ENCODE measurements around the gene ADAMTS10. TPM values are rescaled to one million over a fixed set of nuclear protein-coding genes. Genes with fewer than 3 reads are reported as not detected.

Gene ADAMTS10
- total RNA-seq, 4 donors from 2014 or later, result 5.2 to 62.8 (median 20.7) TPM

GRCh38 chr19:8595651-8596050 lies 14.9 kb downstream of the ADAMTS10 start:
- no peak for TF ChIP-seq EP300 (IDR thresholded peaks at IDR 0.05; ENCODE audit: low read depth)
- TF ChIP-seq POLR2AphosphoS5 (IDR thresholded peaks at IDR 0.05), result no peak
- no peak for TF ChIP-seq POLR2A (IDR thresholded peaks at IDR 0.05)
- TF ChIP-seq CTCF (IDR thresholded peaks at IDR 0.05), result no peak
- in situ Hi-C loops (cut with MboI; ENCODE audit: low pct_ligation_motif_present in 1 of 4, low pct_unique_long_range_greater_than_20kb in 1 of 4, low sequenced_read_pairs in 3 of 4) (no loop called here), intact Hi-C loops (cut with DNase I; ENCODE audit: low total_unique reads) (no loop called here)
- Histone ChIP-seq H3K27me3 (peaks cover 4% of the 10 kb centered on the region), H3K4me3 (no peak overlapping the region), H3K27ac (no peak overlapping the region), H3K9me3 (no peaks in the 10 kb centered on the region), H3K4me1 (peaks cover 0 to 15% (median 6%) of the 10 kb centered on the region in 4 donors), H3K36me3 (no peaks in the 10 kb centered on the region)
- WGBS, 2 donors (ENCODE audit: low coverage in 1 of 2), result 69% methylated on average over 15 of the region's 15 CpGs; no CpG with 5 or more reads in 1 of the 2 donors
- DNase-seq, result no peak

- in situ Hi-C loops (cut with MboI; ENCODE audit: low pct_ligation_motif_present in 1 of 4, low pct_unique_long_range_greater_than_20kb in 1 of 4, low sequenced_read_pairs in 3 of 4) (no loop called here), intact Hi-C loops (cut with DNase I; ENCODE audit: low total_unique reads) (loop anchor here (5.0 kb wide), 1 partner anchor 1583 kb away; no protein-coding TSS in a partner anchor)
- no peak for TF ChIP-seq EP300 (IDR thresholded peaks at IDR 0.05; ENCODE audit: low read depth)
- no peak for TF ChIP-seq CTCF (IDR thresholded peaks at IDR 0.05)
- no peak for TF ChIP-seq POLR2AphosphoS5 (IDR thresholded peaks at IDR 0.05)
- no peak for TF ChIP-seq POLR2A (IDR thresholded peaks at IDR 0.05)
- Histone ChIP-seq H3K27ac (no peak overlapping the region), H3K27me3 (peaks cover 4% of the 10 kb centered on the region), H3K4me1 (peaks cover 0 to 15% (median 6%) of the 10 kb centered on the region in 4 donors), H3K4me3 (no peak overlapping the region), H3K36me3 (no peaks in the 10 kb centered on the region), H3K9me3 (no peaks in the 10 kb centered on the region)
- no peak for DNase-seq
- WGBS, 2 donors (ENCODE audit: low coverage in 1 of 2), result 70 to 91% methylated on average over 2 of the region's 2 CpGs
Measured at GRCh38 chr19:8593931-8594330, 16.6 kb downstream of the ADAMTS10 start.

GRCh38 chr19:8592231-8593009 lies 18.1 kb downstream of the ADAMTS10 start:
- intact Hi-C loops (cut with DNase I; ENCODE audit: low total_unique reads), result loop anchor here (5.0 kb wide), 1 partner anchor 1585 kb away; no protein-coding TSS in a partner anchor
- H3K4me1 ChIP-seq, result peaks cover 0 to 15% (median 6%) of the 10 kb centered on the region in 4 donors
- peaks cover 4% of the 10 kb centered on the region for H3K27me3 ChIP-seq
- in situ Hi-C loops (cut with MboI; ENCODE audit: low pct_ligation_motif_present in 1 of 4, low pct_unique_long_range_greater_than_20kb in 1 of 4, low sequenced_read_pairs in 3 of 4), result no loop called here
- peak overlapping the region in 2 of 4 donors; percentile 16 to 32 for H3K4me3 ChIP-seq
- no peaks in the 10 kb centered on the region for H3K9me3 ChIP-seq
- WGBS, 2 donors (ENCODE audit: low coverage in 1 of 2), result 5 to 19% methylated on average over 16 to 54 of the region's 55 CpGs
- DNase-seq, result peak; percentile 90
- no peak for TF ChIP-seq EP300 (IDR thresholded peaks at IDR 0.05; ENCODE audit: low read depth)
- peak in 2 of 3 donors; percentile 22 to 23 for TF ChIP-seq POLR2AphosphoS5 (IDR thresholded peaks at IDR 0.05)
- no peaks in the 10 kb centered on the region for H3K36me3 ChIP-seq
- H3K27ac ChIP-seq, result peak overlapping the region in 2 of 4 donors; percentile 11 to 54

- TF ChIP-seq POLR2AphosphoS5 (IDR thresholded peaks at IDR 0.05) (no peak), EP300 (IDR thresholded peaks at IDR 0.05; ENCODE audit: low read depth) (no peak), CTCF (IDR thresholded peaks at IDR 0.05) (no peak), POLR2A (IDR thresholded peaks at IDR 0.05) (no peak)
- in situ Hi-C loops (cut with MboI; ENCODE audit: low pct_ligation_motif_present in 1 of 4, low pct_unique_long_range_greater_than_20kb in 1 of 4, low sequenced_read_pairs in 3 of 4), result no loop called here
- no peak for DNase-seq
- Histone ChIP-seq H3K36me3 (no peaks in the 10 kb centered on the region), H3K4me1 (peaks cover 0 to 15% (median 6%) of the 10 kb centered on the region in 4 donors), H3K27ac (no peak overlapping the region), H3K27me3 (peaks cover 4% of the 10 kb centered on the region), H3K4me3 (no peak overlapping the region), H3K9me3 (no peaks in the 10 kb centered on the region)
- intact Hi-C loops (cut with DNase I; ENCODE audit: low total_unique reads), result no loop called here
- 93% methylated on average over 20 of the region's 32 CpGs; no CpG with 5 or more reads in 1 of the 2 donors for WGBS, 2 donors (ENCODE audit: low coverage in 1 of 2)
Measured at GRCh38 chr19:8589177-8589714, 21.3 kb downstream of the ADAMTS10 start.
